Liver (tissue), 9 donors: ENCODE results near the gene INPP5B. TPM values are rescaled to one million over a fixed set of nuclear protein-coding genes. Genes with fewer than 3 reads are reported as not detected.

ENCODE experiments used
- DNase-seq: peaks from one replicate; pipeline ENCODE4 v3.0.0-alpha.2; 2017; ENCODE audit warnings: low spot score
- H3K27ac ChIP-seq, 2 donors: one replicate each; pipeline ENCODE4 v1.7.0; 2013; ENCODE audit warnings: inconsistent platforms in 2 of 2, low read length in 2 of 2, control low read depth in 1 of 2, low read depth in 1 of 2, mild to moderate bottlenecking in 1 of 2
- H3K27me3 ChIP-seq, 4 donors: one replicate each; pipeline versions ENCODE4 v1.6.1 to v1.7.0; 2013; ENCODE audit warnings: low read length in 3 of 4, inconsistent platforms in 1 of 4, mild to moderate bottlenecking in 1 of 4, moderate library complexity in 1 of 4; ENCODE audit not compliant: control insufficient read depth in 4 of 4, insufficient read depth in 4 of 4
- H3K36me3 ChIP-seq, 4 donors: one replicate each; pipeline versions ENCODE4 v1.6.1 to v1.7.0; 2013; ENCODE audit warnings: low read length in 3 of 4, mild to moderate bottlenecking in 3 of 4, low read depth in 1 of 4, moderate library complexity in 1 of 4; ENCODE audit not compliant: control insufficient read depth in 4 of 4, insufficient read depth in 3 of 4
- H3K4me1 ChIP-seq, 4 donors: one replicate each; pipeline versions ENCODE4 v1.6.1 to v1.7.0; 2013; ENCODE audit warnings: low read length in 3 of 4, mild to moderate bottlenecking in 3 of 4, moderate library complexity in 1 of 4; ENCODE audit not compliant: control insufficient read depth in 4 of 4, insufficient read depth in 4 of 4
- H3K4me3 ChIP-seq, 3 donors: one replicate each; pipeline versions ENCODE4 v1.6.1 to v1.7.0; 2013; ENCODE audit warnings: low read length in 3 of 3, control low read depth in 1 of 3, low read depth in 1 of 3, mild to moderate bottlenecking in 1 of 3
- H3K9ac ChIP-seq, 2 donors: one replicate each; pipeline ENCODE4 v1.7.0; 2013; ENCODE audit warnings: low read length in 2 of 2, mild to moderate bottlenecking in 2 of 2, moderate library complexity in 2 of 2, control low read depth in 1 of 2, low read depth in 1 of 2
- H3K9me3 ChIP-seq, 4 donors: one replicate each; pipeline versions ENCODE4 v1.6.1 to v1.7.0; 2013; ENCODE audit warnings: low read length in 3 of 4; ENCODE audit not compliant: control insufficient read depth in 4 of 4
- EGR1 ChIP-seq, 2 donors: IDR thresholded peaks; 2 replicates each; pipeline ENCODE4 v1.6.1; 2016 to 2018; ENCODE audit warnings: antibody characterized with exemption in 2 of 2, low read depth in 2 of 2
- FOXA1 ChIP-seq: IDR thresholded peaks from 2 replicates; pipeline ENCODE4 v1.6.1; 2016; ENCODE audit warnings: antibody characterized with exemption
- FOXA2 ChIP-seq: IDR thresholded peaks from 2 replicates; pipeline ENCODE4 v1.6.1; 2016; ENCODE audit warnings: antibody characterized with exemption
- GABPA ChIP-seq, 2 donors: IDR thresholded peaks in 1 of 2; conservative IDR thresholded peaks in 1 of 2; 2 replicates each; pipeline ENCODE4 v1.6.1; 2016; ENCODE audit warnings: antibody characterized with exemption in 2 of 2, mild to moderate bottlenecking in 1 of 2, moderate library complexity in 1 of 2
- HNF4A ChIP-seq, 2 donors: conservative IDR thresholded peaks; 2 replicates each; pipeline ENCODE4 v1.6.1; 2016; ENCODE audit warnings: antibody characterized with exemption in 2 of 2, mild to moderate bottlenecking in 2 of 2
- JUND ChIP-seq, 2 donors: IDR thresholded peaks; 2 replicates each; pipeline ENCODE4 v1.6.1; 2016; ENCODE audit warnings: antibody characterized with exemption in 2 of 2
- RAD21 ChIP-seq, 2 donors: IDR thresholded peaks; 2 replicates each; pipeline ENCODE4 v1.6.1; 2016; ENCODE audit warnings: antibody characterized with exemption in 2 of 2, mild to moderate bottlenecking in 2 of 2
- REST ChIP-seq: IDR thresholded peaks from 2 replicates; pipeline ENCODE4 v1.6.1; 2016; ENCODE audit warnings: antibody characterized with exemption, mild to moderate bottlenecking
- RXRA ChIP-seq, 2 donors: IDR thresholded peaks; 2 replicates each; pipeline ENCODE4 v1.6.1; 2017 to 2018; ENCODE audit warnings: antibody characterized with exemption in 2 of 2, mild to moderate bottlenecking in 1 of 2
- SP1 ChIP-seq: IDR thresholded peaks from 2 replicates; pipeline ENCODE4 v1.6.1; 2018; ENCODE audit warnings: antibody characterized with exemption, mild to moderate bottlenecking
- TAF1 ChIP-seq: conservative IDR thresholded peaks from 2 replicates; pipeline ENCODE4 v1.6.1; 2016; ENCODE audit warnings: antibody characterized with exemption, mild to moderate bottlenecking
- YY1 ChIP-seq: IDR thresholded peaks from 2 replicates; pipeline ENCODE4 v1.6.1; 2016; ENCODE audit warnings: antibody characterized with exemption, mild to moderate bottlenecking
- WGBS: extraction: QIAGEN DNeasy Blood & Tissue Kit; methylation state at CpG from one replicate; pipeline ENCODE4 v1.1.7; 2013; 5-methylcytosine and 5-hydroxymethylcytosine counted together
- polyA plus RNA-seq, 2 donors: library from polyadenylated mRNA; stranded (reverse) in 1 of 2; unstranded in 1 of 2; fragments of 200-250 nt in 1 of 2; fragments of >200 nt in 1 of 2; fragmentation: Nextera tagmentation in 1 of 2; extraction: Ambion mirVana in 1 of 2; gene quantifications; one replicate each; pipeline versions ENCODE4 v1.2.1 to v1.2.3, GENCODE V29; 2013 to 2015
- total RNA-seq, 2 donors: library from RNA; depleted of rRNA; stranded (reverse); fragments of >200 nt; gene quantifications; one replicate each; pipeline ENCODE4 v1.2.3, GENCODE V29; 2014
- TF ChIP-seq, protein P1 (sequence below): IDR thresholded peaks from 2 replicates; pipeline ENCODE4 v1.6.1; 2016; ENCODE audit warnings: antibody characterized with exemption
- TF ChIP-seq, protein P2 (sequence below): fragments of 150-350 bp; IDR thresholded peaks from 2 replicates; pipeline ENCODE4 v1.5.1; 2017; ENCODE audit warnings: improper control_type of control experiment, low read depth, low read length; ENCODE audit not compliant: missing input control
- TF ChIP-seq, protein P3 (sequence below): IDR thresholded peaks from 2 replicates; pipeline ENCODE4 v1.6.1; 2016; ENCODE audit warnings: antibody characterized with exemption
- donor health status: healthy.
- donor health status: healthy.
- donor health status: healthy.
- donor health status: healthy.
- donor health status: healthy.

INPP5B gene
- total and polyA plus RNA-seq, 4 donors, result 5.0 to 30.9 (median 13.6) TPM

DNA sequence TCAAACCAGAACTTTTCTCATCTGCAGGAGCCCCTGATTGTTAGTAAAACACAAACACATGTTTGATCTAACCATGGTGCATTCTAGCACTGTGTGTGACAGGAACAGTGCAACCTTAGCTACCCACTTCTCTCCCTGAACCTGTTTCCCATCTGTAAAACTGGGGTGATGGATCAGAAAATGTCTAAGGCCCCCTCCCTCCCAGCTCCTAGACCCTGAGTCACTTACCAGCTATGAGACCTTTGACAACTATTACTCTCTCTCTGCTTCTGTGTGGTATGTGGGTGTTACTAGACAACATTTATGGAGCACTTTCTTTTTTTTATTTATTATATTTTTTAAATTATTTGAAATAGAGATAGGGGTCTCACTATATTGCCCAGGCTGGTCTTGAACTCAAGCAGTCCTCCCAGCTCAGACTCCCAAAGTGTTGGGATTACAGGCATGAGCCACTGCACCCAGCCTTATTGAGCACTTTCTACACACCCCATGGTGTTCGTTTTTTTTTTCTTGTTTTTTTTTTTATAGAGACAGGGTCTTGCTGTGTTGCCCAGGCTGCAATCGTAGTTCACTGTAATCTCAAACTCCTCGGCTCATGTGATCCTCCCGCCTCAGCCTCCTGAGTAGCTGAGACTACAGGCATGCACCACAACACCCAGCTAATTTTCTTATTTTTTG lies 2.6 kb downstream of the INPP5B start:
- Histone ChIP-seq H3K4me3 (no peak overlapping the region), H3K27me3 (no peaks in the 10 kb centered on the region), H3K36me3 (peaks cover 0 to 8% (median 5%) of the 10 kb centered on the region in 4 donors), H3K27ac (no peak overlapping the region), H3K9me3 (no peaks in the 10 kb centered on the region), H3K4me1 (peaks cover 8 to 39% (median 34%) of the 10 kb centered on the region in 4 donors), H3K9ac (no peak overlapping the region)
- 77% methylated on average over 4 of the region's 4 CpGs for WGBS
- TF ChIP-seq, protein P1, sequence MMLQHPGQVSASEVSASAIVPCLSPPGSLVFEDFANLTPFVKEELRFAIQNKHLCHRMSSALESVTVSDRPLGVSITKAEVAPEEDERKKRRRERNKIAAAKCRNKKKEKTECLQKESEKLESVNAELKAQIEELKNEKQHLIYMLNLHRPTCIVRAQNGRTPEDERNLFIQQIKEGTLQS, result no peak
- TF ChIP-seq EGR1 (IDR thresholded peaks at IDR 0.05; ENCODE audit: low read depth in 2 of 2), result no peak
- TF ChIP-seq RXRA (IDR thresholded peaks at IDR 0.05), result no peak
- TF ChIP-seq YY1, result no peak
- TF ChIP-seq FOXA2, result no peak
- no peak for TF ChIP-seq SP1
- TF ChIP-seq RAD21 (IDR thresholded peaks at IDR 0.05), result no peak
- TF ChIP-seq TAF1, result no peak
- no peak for TF ChIP-seq REST
- no peak for TF ChIP-seq HNF4A (conservative IDR thresholded peaks at IDR 0.05)
- TF ChIP-seq GABPA (IDR thresholded peaks at IDR 0.05 in 1 of 2, conservative IDR thresholded peaks at IDR 0.05 in 1 of 2), result no peak
- no peak for TF ChIP-seq JUND (IDR thresholded peaks at IDR 0.05)
- TF ChIP-seq, protein P2, sequence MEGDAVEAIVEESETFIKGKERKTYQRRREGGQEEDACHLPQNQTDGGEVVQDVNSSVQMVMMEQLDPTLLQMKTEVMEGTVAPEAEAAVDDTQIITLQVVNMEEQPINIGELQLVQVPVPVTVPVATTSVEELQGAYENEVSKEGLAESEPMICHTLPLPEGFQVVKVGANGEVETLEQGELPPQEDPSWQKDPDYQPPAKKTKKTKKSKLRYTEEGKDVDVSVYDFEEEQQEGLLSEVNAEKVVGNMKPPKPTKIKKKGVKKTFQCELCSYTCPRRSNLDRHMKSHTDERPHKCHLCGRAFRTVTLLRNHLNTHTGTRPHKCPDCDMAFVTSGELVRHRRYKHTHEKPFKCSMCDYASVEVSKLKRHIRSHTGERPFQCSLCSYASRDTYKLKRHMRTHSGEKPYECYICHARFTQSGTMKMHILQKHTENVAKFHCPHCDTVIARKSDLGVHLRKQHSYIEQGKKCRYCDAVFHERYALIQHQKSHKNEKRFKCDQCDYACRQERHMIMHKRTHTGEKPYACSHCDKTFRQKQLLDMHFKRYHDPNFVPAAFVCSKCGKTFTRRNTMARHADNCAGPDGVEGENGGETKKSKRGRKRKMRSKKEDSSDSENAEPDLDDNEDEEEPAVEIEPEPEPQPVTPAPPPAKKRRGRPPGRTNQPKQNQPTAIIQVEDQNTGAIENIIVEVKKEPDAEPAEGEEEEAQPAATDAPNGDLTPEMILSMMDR, result no peak
- no peak for TF ChIP-seq FOXA1
- TF ChIP-seq, protein P3, sequence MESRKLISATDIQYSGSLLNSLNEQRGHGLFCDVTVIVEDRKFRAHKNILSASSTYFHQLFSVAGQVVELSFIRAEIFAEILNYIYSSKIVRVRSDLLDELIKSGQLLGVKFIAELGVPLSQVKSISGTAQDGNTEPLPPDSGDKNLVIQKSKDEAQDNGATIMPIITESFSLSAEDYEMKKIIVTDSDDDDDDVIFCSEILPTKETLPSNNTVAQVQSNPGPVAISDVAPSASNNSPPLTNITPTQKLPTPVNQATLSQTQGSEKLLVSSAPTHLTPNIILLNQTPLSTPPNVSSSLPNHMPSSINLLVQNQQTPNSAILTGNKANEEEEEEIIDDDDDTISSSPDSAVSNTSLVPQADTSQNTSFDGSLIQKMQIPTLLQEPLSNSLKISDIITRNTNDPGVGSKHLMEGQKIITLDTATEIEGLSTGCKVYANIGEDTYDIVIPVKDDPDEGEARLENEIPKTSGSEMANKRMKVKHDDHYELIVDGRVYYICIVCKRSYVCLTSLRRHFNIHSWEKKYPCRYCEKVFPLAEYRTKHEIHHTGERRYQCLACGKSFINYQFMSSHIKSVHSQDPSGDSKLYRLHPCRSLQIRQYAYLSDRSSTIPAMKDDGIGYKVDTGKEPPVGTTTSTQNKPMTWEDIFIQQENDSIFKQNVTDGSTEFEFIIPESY, result no peak
- no peak for DNase-seq
